GM13977 (cell line): ENCODE results near the gene GSE1.

Source experiments
- DNase-seq: peaks from one replicate; pipeline ENCODE4 v3.0.0; 2012; ENCODE audit warnings: low spot score
- in situ Hi-C: fragments of 300-500 bp; cut with MboI; formaldehyde crosslinking; loops from one replicate; pipeline ENCODE4 v1.12.0; 2022; ENCODE audit warnings: low sequenced_read_pairs, low pct_unique_long_range_greater_than_20kb, mixed read lengths, inconsistent platforms; ENCODE audit not compliant: unreplicated experiment
- TF ChIP-seq, protein P1 (sequence below): IDR thresholded peaks from 2 replicates; pipeline ENCODE4 v1.5.1; 2012; ENCODE audit warnings: mild to moderate bottlenecking, control low read depth; ENCODE audit not compliant: insufficient read depth; ENCODE audit errors: extremely low read depth, missing control alignments

The GSE1 gene

DNA sequence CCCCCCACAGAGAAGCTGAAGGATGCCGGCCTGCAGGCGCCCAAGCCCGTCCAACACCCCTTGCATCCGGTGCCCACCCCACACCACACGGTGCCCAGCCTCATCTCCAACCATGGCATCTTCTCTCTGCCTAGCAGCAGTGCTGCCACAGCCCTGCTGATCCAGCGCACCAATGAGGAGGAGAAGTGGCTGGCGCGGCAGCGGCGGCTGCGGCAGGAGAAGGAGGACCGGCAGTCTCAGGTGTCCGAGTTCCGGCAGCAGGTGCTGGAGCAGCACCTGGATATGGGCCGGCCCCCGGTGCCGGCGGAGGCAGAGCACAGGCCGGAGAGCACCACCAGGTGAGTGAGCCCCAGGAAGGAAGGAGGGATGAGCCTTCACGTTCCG, 44.1 kb downstream of the GSE1 start:
- DNase-seq: no peak
- in situ Hi-C loops: no loop called here
- TF ChIP-seq, protein P1, sequence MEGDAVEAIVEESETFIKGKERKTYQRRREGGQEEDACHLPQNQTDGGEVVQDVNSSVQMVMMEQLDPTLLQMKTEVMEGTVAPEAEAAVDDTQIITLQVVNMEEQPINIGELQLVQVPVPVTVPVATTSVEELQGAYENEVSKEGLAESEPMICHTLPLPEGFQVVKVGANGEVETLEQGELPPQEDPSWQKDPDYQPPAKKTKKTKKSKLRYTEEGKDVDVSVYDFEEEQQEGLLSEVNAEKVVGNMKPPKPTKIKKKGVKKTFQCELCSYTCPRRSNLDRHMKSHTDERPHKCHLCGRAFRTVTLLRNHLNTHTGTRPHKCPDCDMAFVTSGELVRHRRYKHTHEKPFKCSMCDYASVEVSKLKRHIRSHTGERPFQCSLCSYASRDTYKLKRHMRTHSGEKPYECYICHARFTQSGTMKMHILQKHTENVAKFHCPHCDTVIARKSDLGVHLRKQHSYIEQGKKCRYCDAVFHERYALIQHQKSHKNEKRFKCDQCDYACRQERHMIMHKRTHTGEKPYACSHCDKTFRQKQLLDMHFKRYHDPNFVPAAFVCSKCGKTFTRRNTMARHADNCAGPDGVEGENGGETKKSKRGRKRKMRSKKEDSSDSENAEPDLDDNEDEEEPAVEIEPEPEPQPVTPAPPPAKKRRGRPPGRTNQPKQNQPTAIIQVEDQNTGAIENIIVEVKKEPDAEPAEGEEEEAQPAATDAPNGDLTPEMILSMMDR: no peak

DNA sequence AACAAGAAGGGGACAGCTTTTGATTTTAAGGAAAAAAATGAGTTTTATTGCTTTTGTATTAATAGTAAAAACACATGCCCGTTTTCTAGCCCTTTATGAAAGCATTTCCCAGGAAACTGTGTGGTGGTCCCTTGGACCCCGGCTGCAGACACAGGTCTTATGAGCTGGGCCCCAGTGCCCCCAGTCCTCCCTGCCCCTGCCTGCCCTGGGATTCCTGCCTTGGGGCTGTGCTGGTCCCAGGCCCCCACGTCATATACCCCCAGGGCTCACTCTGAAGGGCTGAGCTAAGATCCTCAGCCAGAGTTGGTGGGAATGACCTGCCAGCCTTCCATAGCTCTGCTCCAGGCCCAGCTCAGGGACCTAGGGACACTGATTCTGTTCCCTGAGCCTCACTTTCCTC, 44.9 kb downstream of the GSE1 start:
- DNase-seq: no peak
- TF ChIP-seq, protein P1: no peak
- in situ Hi-C loops: no loop called here

DNA sequence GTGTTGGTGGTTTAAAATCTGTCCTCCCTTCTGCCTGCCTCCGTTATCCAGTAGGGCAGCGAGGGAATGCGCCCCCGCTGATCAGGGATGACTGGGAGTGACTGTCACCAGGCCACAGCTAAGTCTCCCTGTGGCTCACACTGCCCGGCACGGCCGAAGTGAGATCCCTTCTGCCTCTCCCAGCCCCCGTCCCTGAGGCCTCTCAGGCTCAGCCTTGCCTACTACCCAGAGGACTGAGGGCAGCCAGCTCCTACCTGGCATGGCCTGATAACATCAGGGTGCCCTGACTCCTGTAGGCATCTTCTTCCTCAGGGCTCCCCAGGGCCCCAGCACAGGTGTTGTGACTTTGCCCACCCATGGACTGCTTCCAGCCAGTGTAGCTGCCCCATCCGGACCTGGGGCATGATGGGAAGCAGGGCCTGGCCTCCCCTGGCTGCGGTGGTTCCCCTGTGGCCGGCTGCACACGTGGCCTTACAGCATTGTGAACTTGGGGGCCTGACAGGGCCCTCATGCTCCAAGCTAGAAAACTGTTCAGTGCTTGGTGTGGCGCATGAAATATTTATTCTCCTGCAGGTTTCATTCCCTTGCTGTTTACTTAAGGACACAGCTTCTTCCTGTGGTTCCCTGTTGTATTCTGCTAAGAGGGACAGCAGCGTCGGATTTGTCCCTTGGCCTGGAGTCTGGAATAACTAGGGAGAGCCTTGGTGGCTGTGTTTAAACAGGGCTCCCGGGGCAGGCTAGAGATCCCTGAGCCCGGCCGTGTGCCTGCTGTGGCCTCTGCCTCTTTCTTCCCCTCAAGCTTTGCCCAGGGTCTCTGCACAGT, 45.6 kb downstream of the GSE1 start:
- in situ Hi-C loops: no loop called here
- TF ChIP-seq, protein P1: no peak

DNA sequence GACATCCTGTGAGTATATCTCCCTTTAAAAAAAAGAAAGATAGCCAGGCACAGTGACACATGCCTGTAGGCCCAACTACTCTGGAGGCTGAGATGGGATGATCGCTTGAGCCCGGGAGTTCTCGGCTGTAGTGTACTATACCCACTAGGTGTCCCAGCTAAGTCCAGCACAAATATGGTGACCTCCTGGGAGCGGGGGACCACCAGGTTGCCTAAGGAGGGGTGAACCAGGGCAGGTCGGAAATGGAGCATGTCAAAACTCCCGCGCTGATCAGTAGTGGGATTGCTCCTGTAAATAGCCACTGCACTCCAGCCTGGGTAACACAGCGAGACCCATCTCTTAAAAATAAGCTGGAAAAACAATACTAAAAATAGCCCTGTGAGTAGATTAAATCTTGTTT, 46.2 kb downstream of the GSE1 start:
- in situ Hi-C loops: no loop called here
- DNase-seq: no peak
- TF ChIP-seq, protein P1: no peak

More for the DNA sequence above, 45.6 kb downstream of the GSE1 start:
- DNase-seq: no peak

DNA sequence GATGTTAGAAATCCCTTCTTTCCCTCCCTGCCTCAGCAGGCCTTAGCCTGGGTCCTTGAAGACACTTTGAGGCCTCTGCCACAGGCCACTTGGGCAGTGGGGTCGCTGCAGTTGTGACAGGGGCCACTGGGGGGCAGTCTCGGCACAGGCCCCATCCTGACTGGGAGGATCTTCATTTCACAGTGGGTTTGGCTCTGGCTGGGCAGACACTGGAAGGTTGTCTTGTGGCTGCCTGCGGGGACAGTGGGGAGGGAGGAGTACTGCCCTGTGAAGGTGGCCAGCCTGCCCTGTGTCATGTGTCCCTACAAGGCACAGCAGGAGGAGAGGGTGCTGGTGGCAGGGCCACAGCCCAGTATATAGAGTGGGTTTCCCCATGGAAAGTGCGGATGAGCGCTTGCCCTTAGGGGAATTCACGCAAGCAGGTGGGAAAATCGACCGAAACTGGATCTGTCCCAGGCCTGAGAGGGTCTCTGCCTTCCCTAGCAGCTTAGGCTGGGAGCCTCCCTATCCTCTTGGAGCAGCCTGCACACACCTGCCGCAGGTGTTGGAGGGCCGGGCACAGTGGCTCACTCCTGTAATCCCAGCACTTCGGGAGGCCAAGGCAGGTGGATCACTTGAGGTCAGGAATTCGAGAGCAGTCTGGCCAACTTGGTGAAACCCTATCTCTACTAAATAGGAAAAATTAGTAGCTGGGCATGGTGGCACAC, 46.8 kb downstream of the GSE1 start:
- TF ChIP-seq, protein P1: peak; percentile 86
- DNase-seq: peak; percentile 93
- in situ Hi-C loops: no loop called here

DNA sequence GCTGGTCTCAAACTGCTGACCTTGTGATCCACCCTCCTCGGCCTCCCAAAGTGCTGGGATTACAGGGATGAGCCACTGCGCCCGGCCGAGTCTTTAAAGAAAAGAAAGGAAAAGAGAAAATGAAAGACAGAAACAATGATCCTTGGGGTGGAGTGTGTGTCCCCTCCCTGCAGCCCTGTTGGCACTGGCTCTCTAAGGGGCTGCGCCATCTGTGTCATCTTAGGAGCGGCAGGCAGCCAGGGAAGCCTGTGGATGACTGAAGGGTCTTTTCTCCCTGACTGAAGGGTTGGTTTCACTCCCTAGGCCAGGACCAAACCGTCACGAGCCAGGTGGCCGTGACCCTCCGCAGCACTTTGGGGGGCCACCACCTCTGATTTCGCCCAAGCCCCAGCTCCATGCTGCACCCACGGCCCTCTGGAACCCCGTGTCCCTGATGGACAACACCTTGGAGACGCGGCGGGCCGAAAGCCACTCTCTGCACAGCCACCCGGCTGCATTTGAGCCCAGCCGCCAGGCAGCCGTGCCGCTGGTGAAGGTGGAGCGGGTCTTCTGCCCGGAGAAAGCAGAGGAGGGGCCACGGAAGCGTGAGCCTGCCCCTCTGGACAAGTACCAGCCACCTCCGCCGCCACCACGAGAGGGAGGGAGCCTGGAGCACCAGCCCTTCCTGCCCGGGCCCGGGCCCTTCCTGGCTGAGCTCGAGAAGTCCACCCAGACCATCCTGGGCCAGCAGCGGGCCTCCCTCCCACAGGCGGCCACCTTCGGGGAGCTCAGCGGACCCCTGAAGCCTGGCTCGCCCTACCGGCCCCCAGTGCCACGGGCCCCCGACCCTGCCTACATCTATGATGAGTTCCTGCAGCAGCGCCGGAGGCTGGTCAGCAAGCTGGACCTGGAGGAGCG, 48.0 kb downstream of the GSE1 start:
- in situ Hi-C loops: no loop called here
- TF ChIP-seq, protein P1: no peak
- DNase-seq: no peak
